HG03045 (cell line): ENCODE data around the gene CHKB.

ENCODE experiments used
- ATAC-seq: cut with Tn5 transposase; IDR thresholded peaks from one replicate; pipeline ENCODE4 v1.9.1; 2021; ENCODE audit warnings: mild to moderate bottlenecking, moderate library complexity; ENCODE audit not compliant: unreplicated experiment

CHKB gene

DNA sequence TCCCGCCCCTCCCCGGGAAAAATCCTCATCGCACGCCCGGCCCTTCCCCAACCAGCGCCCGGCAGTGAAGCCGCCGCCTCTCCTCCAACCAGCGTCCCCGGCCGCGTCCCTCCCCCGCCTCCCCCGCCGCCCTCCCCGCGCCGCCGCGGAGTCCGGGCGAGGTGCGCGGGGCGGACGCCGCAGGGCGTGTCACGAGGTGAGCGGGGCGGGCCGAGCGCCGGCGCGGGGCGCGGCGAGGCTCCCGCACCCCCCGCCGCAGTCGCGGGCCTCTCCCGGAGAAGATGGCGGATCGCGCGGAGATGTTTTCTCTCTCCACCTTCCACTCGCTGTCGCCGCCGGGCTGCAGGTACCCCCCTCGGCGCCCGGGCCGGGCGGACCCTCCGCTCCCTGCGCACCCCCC, 17.9 kb upstream of the CHKB start, which contains the start of gene MAPK8IP2:
MAPK8IP2 (plus strand) TSS at position 256 of the 400 bp plus-strand sequence; CDS start at position 282, 26 bp downstream.
- ATAC-seq = no peak

- ATAC-seq = no peak
Measured at GRCh38 chr22:50599816-50600455, 17.3 kb upstream of the CHKB start.

DNA sequence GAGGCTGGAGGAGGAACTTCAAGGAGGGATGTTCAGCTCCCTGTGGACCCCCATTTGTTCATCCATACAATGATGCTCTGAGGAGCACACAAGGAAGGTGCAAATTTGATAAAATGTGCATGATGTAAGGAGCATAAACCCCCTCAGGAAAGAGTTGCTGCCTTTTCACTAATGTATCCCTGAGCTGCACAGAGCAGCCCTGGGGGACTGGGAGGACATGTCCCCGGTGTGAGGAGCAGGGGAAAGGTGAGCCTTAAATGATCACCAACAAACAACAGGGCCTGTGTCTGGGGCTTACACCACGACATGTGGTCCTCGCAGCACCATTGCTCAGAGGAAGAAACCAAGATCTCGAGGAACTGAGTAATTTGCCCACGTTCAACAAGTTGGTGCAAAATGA, 14.4 kb upstream of the CHKB start:
- no peak for ATAC-seq

DNA sequence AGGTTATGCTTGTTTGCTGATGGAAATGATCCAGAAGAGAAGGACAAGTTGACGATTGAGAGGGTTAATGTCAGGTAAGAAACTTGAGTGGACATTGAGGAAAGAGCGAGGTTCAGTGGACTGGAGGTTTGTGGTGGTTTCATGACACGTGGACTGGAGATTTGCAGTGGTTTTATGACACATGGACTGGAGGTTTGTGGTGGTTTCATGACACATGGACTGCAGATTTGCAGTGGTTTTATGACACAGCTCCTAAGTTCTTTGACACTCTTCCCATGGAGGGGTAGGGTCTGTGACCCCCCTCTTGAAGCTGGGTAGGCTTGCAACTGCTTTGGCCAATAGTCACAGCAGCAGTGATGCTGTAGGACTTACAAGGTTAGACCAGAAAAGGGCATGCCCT, 12.5 kb upstream of the CHKB start:
- no peak for ATAC-seq

DNA sequence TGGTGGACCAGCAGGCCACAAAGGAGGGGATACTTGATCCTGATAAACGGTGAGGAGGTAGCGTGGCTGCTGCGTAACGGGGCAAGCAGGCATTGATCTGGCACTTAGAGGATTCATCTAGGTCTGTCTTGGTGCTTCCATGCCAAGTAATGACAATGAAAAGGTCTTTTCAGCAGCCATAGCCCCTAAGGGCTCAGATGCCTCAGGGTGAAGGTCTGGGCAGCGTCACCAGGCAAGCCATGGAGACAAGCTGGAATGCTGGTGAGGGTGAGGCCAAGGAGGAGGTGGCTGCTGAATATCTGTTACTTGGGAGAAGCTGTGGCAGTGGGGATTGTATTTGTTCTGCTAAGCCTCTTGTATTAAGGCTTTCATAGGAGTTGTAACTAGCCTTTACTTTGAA, 4.8 kb upstream of the CHKB start:
- no peak for ATAC-seq

DNA sequence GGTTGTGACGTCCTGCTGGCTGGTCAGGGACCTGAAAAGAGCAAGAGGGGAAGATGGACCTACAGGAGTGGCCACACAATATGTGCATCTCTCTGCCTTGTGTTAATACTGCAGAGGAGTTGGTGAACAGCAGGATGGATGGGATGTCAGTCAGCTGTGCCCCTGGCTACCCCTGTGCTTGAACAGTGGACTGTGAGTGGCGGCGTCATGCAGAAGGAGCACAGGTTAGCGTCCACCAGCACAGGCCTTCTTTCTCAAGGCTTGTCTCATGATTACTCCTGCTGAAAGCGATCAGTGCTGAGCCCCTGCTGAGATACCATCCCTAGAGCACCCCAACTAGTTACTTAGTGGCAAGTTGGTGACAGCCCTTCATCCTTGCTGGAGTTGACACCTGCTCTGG, 3.8 kb upstream of the CHKB start:
- no peak for ATAC-seq

GRCh38 chr22:50585781-50586180, 3.1 kb upstream of the CHKB start:
- ATAC-seq = no peak

- ATAC-seq = no peak
Measured at GRCh38 chr22:50585238-50585637, 2.6 kb upstream of the CHKB start.

GRCh38 chr22:50584106-50585096, 1.8 kb upstream of the CHKB start:
- no peak for ATAC-seq

- ATAC-seq = peak; percentile 25
Measured at GRCh38 chr22:50583294-50583861, 729 bp upstream of the CHKB start.

DNA sequence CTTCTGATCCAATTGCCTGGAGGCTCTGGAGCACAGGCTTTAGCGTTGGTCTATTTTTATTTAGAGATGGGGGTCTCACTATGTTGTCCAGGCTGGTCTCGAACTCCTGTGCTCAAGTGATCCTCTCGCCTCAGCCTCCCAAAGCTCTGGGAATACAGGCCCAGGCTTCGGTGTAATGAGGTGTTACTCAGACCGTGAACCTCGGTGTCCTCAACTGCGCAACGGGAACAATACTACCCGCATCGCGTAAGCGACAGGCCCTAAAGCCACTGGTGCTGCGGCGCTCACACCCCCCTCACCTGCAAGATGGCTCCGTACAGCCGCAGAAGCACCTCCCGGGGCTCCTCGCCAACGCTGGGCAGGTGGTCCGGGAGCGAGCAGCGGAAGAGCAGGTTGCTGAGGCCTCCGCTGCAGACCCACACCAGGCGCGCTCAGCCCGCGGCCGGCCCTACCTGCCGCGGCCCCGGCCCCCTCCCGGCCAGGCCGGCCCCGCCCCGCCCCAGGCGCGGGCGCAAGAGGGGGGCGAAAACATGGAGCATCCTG, 628 bp downstream of the CHKB start:
- peak; percentile 23 for ATAC-seq

- no peak for ATAC-seq
Measured at GRCh38 chr22:50581031-50581949, 1.4 kb downstream of the CHKB start.

GRCh38 chr22:50579752-50580151, 2.9 kb downstream of the CHKB start:
- ATAC-seq = no peak

GRCh38 chr22:50578776-50579310, 3.8 kb downstream of the CHKB start:
- no peak for ATAC-seq

DNA sequence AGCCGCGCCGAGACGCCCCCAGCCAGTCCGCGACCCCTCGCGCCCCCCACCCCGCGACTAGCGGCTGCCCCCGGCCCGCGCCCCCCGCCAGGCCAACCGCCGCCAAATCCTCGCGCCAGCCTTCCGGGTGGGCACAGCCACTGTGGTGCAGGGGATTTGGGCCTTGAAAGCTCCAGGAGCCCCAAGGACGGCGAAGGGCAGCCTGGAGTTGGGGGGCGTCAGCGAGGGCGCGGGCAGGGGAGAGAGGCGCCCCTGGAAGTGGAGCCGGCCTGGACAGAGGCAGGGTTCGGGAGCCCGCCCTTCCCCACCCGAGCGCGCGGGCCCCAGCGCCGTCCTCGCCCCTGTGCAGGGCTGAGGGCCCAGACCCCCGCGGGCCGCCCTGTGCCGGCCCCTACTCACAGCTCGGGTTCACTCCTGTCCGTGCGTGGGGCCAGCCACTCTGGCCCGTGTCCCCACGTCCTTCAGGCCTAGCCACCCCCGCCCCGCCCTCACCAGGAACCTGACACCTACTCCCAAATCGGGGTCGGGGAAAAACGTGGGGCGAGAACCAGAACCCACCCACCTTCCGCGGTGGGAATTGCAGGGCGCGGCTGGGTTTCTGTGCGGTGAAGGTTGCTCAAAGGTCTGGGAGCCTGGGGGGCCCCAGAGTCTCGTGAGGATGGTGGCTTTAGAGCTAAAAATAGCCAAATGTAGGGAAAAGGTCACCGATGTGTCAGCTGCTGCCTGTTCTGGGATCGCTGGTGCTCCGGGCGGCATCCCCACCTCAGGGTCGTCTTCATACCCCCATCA, 4.5 kb downstream of the CHKB start, which contains the start of gene CPT1B:
CPT1B (minus strand) TSS at position 441 of the 789 bp plus-strand sequence. CDS start 512 bp downstream, outside the sequence.
- no peak for ATAC-seq

GRCh38 chr22:50577697-50577986, 5.0 kb downstream of the CHKB start:
- ATAC-seq = no peak

- no peak for ATAC-seq
Measured at GRCh38 chr22:50576806-50577696, 5.6 kb downstream of the CHKB start.

GRCh38 chr22:50576070-50576469, 6.6 kb downstream of the CHKB start:
- ATAC-seq = no peak
